B cell (primary cell): Measurements from ENCODE around the gene CLASP2. TPM values are rescaled to one million over a fixed set of nuclear protein-coding genes. Genes with fewer than 3 reads are reported as not detected.

Experiments used
- ATAC-seq: fragments of 200-7000 bp; cut with Tn5 transposase; one replicate; pipeline ENCODE4 v1.10.0; 2021; ENCODE audit warnings: low read depth, mild to moderate bottlenecking, moderate number of reproducible peaks, moderate library complexity
- CTCF ChIA-PET: fragments of 350-600 bp; sonication (Branson Sonifier 250); formaldehyde crosslinking; loops from one replicate; lab custom pipeline; 2021; ENCODE audit warnings: antibody characterized with exemption, inconsistent platforms; lab: Charles Lee
- POLR2A ChIA-PET: fragments of 350-600 bp; sonication (Branson Sonifier 250); formaldehyde crosslinking; loops from one replicate; lab custom pipeline; 2021; ENCODE audit warnings: antibody characterized with exemption; lab: Charles Lee
- DNase-seq: peaks from one replicate; pipeline ENCODE4 v3.0.0; 2013
- H2AFZ ChIP-seq: 2 replicates; pipeline ENCODE4 v1.6.1; 2012; ENCODE audit warnings: mild to moderate bottlenecking, low read depth, low read length; ENCODE audit not compliant: insufficient read depth, poor library complexity, severe bottlenecking
- H3K27ac ChIP-seq, 2 donors: 1 replicate in 1 of 2; 2 replicates in 1 of 2; pipeline ENCODE4 v1.5.1; 2012 to 2013; ENCODE audit warnings: low read length in 2 of 2, mild to moderate bottlenecking in 2 of 2, moderate library complexity in 1 of 2
- H3K27me3 ChIP-seq, 4 experiments: fragments of 200-600 bp in 1 of 4; sonication (generic) in 1 of 4; replicated peaks in 1 of 4; 1 replicate in 2 of 4; 2 replicates in 2 of 4; pipeline versions ENCODE4 v1.6.1 to v1.7.0; 2013 to 2016; ENCODE audit warnings: low read length in 3 of 4, mild to moderate bottlenecking in 2 of 4, mixed read lengths in 1 of 4, moderate library complexity in 1 of 4; ENCODE audit not compliant: insufficient read depth in 4 of 4, control insufficient read depth in 3 of 4; ENCODE audit errors: control extremely low read depth in 1 of 4
- H3K36me3 ChIP-seq, 2 experiments: replicated peaks in 1 of 2; 1 replicate in 1 of 2; 2 replicates in 1 of 2; pipeline versions ENCODE4 v1.6.1 to v1.7.1; 2013; ENCODE audit warnings: low read length in 1 of 2; ENCODE audit not compliant: insufficient read depth in 2 of 2, control insufficient read depth in 1 of 2; ENCODE audit errors: control extremely low read depth in 1 of 2, extremely low read depth in 1 of 2
- H3K4me1 ChIP-seq, 2 donors: fragments of 200-600 bp in 1 of 2; sonication (generic) in 1 of 2; 1 replicate in 1 of 2; 2 replicates in 1 of 2; pipeline versions ENCODE4 v1.5.1 to v1.6.1; 2013 to 2017; ENCODE audit warnings: low read length in 2 of 2; ENCODE audit not compliant: control insufficient read depth in 2 of 2, insufficient read depth in 2 of 2
- H3K4me2 ChIP-seq: replicated peaks from 2 replicates; pipeline ENCODE3; 2012; ENCODE audit warnings: mild to moderate bottlenecking, low read depth, low read length; ENCODE audit not compliant: poor library complexity, severe bottlenecking
- H3K4me3 ChIP-seq, 5 experiments: fragments of 200-600 bp in 1 of 5; sonication (generic) in 1 of 5; 1 replicate in 3 of 5; 2 replicates in 2 of 5; pipeline versions ENCODE4 v1.5.1 to v1.7.0; 2011 to 2016; ENCODE audit warnings: low read length in 4 of 5, mild to moderate bottlenecking in 4 of 5, low read depth in 2 of 5, control low read depth in 1 of 5, moderate library complexity in 1 of 5; ENCODE audit not compliant: insufficient read depth in 1 of 5; ENCODE audit errors: control extremely low read depth in 1 of 5, extremely low read depth in 1 of 5
- H3K79me2 ChIP-seq: fragments of 200-600 bp; sonication (generic); one replicate; pipeline ENCODE4 v1.6.0; 2016; ENCODE audit warnings: low read length; ENCODE audit not compliant: control insufficient read depth, insufficient read depth
- H3K9ac ChIP-seq: fragments of 200-600 bp; sonication (generic); 2 replicates; pipeline ENCODE4 v1.6.1; 2017; ENCODE audit warnings: mild to moderate bottlenecking, low read length, moderate library complexity
- H3K9me3 ChIP-seq, 3 donors: one replicate each; pipeline versions ENCODE4 v1.6.1 to v1.7.1; 2013; ENCODE audit warnings: low read length in 2 of 3; ENCODE audit not compliant: control insufficient read depth in 2 of 3, insufficient read depth in 1 of 3; ENCODE audit errors: control extremely low read depth in 1 of 3
- H4K20me1 ChIP-seq: 2 replicates; pipeline ENCODE4 v1.6.0; 2012; ENCODE audit warnings: mild to moderate bottlenecking, low read length; ENCODE audit not compliant: insufficient read depth, control insufficient read depth, poor library complexity, severe bottlenecking
- H3K27ac Mint-ChIP-seq: one replicate; pipeline ENCODE4 v1.8.0; 2021; ENCODE audit warnings: mixed read lengths
- H3K27me3 Mint-ChIP-seq: one replicate; pipeline ENCODE4 v1.8.0; 2021; ENCODE audit warnings: mixed read lengths
- H3K4me1 Mint-ChIP-seq: one replicate; pipeline ENCODE4 v1.8.0; 2021; ENCODE audit warnings: mixed read lengths
- H3K4me3 Mint-ChIP-seq: one replicate; pipeline ENCODE4 v1.8.0; 2021; ENCODE audit warnings: mixed read lengths
- H3K9me3 Mint-ChIP-seq: one replicate; pipeline ENCODE4 v1.8.0; 2022; ENCODE audit warnings: mixed read lengths; ENCODE audit not compliant: insufficient read depth
- CTCF ChIP-seq: fragments of 200-600 bp; IDR thresholded peaks from one replicate; pipeline ENCODE4 v1.8.0; 2022; ENCODE audit warnings: antibody characterized with exemption, mild to moderate bottlenecking
- EZH2 ChIP-seq: IDR thresholded peaks from 2 replicates; pipeline ENCODE4 v1.6.1; 2012; ENCODE audit warnings: borderline replicate concordance, low read depth, mild to moderate bottlenecking, moderate library complexity, low read length; ENCODE audit not compliant: insufficient read depth, poor library complexity, severe bottlenecking
- WGBS: methylation state at CpG from one replicate; pipeline ENCODE4 v1.1.5; 2013; ENCODE audit warnings: missing lambda C conversion rate; ENCODE audit not compliant: insufficient coverage; 5-methylcytosine and 5-hydroxymethylcytosine counted together
- intact Hi-C: fragments of 100-400 bp; cut with micrococcal nuclease; formaldehyde crosslinking; loops from one replicate; pipeline ENCODE4 v1.10.0; 2022
- polyA plus RNA-seq: library from polyadenylated mRNA; depleted of rRNA; stranded (reverse); fragments of >200 nt; gene quantifications from 2 replicates; pipeline ENCODE4 v1.2.3, GENCODE V29; 2012
- total RNA-seq, 2 donors: library from RNA; stranded (reverse); fragments of 120-200 nt in 1 of 2; gene quantifications; 1 replicate in 1 of 2; 2 replicates in 1 of 2; pipeline versions ENCODE4 v1.2.3 to v1.2.4, GENCODE V29; 2013 to 2022

CLASP2 gene
- total and polyA plus RNA-seq, 2 donors (not counting 1 experiment from before 2014, with no cell fraction given), result 10.7 to 109 TPM

GRCh38 chr3:33537133-33537532 is 180.9 kb downstream of the CLASP2 start:
- no peak overlapping the region for H3K27ac Mint-ChIP-seq
- CTCF ChIA-PET, result no interaction called here
- intact Hi-C loops, result no loop called here

GRCh38 chr3:33526787-33527186 is 191.3 kb downstream of the CLASP2 start:
- H3K4me3 Mint-ChIP-seq, result no peak overlapping the region
- no peak overlapping the region for H3K9ac ChIP-seq
- ATAC-seq, result no peak
- H3K9me3 Mint-ChIP-seq, result peaks cover 13% of the 10 kb centered on the region
- H3K27me3 ChIP-seq, result no peaks in the 10 kb centered on the region
- CTCF ChIA-PET, result interaction anchor here (1.3 kb wide), 1 partner anchor 261 kb away, joined by 3 read pairs; no protein-coding TSS in a partner anchor
- peaks cover 4% of the 10 kb centered on the region for H4K20me1 ChIP-seq
- no peak overlapping the region for H3K4me3 ChIP-seq
- no peak overlapping the region for H3K4me2 ChIP-seq
- intact Hi-C loops, result no loop called here
- no peaks in the 10 kb centered on the region for H3K4me1 ChIP-seq
- DNase-seq, result no peak
- H3K9me3 ChIP-seq, result peaks cover 7 to 16% (median 10%) of the 10 kb centered on the region in 3 donors
- no peak for TF ChIP-seq EZH2
- TF ChIP-seq CTCF, result no peak
- no peak overlapping the region for H3K27ac ChIP-seq
- POLR2A ChIA-PET, result no interaction called here
- no peak overlapping the region for H2AFZ ChIP-seq
- H3K27me3 Mint-ChIP-seq, result no peaks in the 10 kb centered on the region
- H3K27ac Mint-ChIP-seq, result no peak overlapping the region
- H3K36me3 ChIP-seq, result peaks cover 11 to 35% of the 10 kb centered on the region in 2 experiments
- H3K4me1 Mint-ChIP-seq, result no peaks in the 10 kb centered on the region
- H3K79me2 ChIP-seq, result peaks cover 3% of the 10 kb centered on the region
- no CpG with 5 or more reads among the region's 1 CpG for WGBS

More at GRCh38 chr3:33537133-33537532, 180.9 kb downstream of the CLASP2 start:
- Histone ChIP-seq H2AFZ (no peak overlapping the region), H3K27me3 (no peaks in the 10 kb centered on the region), H3K9ac (no peak overlapping the region), H3K4me3 (no peak overlapping the region), H3K36me3 (peaks cover 0 to 30% of the 10 kb centered on the region in 2 experiments), H3K27ac (no peak overlapping the region), H3K4me2 (no peak overlapping the region), H4K20me1 (no peaks in the 10 kb centered on the region), H3K79me2 (no peaks in the 10 kb centered on the region), H3K4me1 (peaks cover 9 to 10% of the 10 kb centered on the region in 2 donors), H3K9me3 (no peaks in the 10 kb centered on the region)
- ATAC-seq (no peak), DNase-seq (no peak)
- H3K9me3 Mint-ChIP-seq, result no peaks in the 10 kb centered on the region
- no peak for TF ChIP-seq CTCF
- TF ChIP-seq EZH2, result no peak
- no peaks in the 10 kb centered on the region for H3K27me3 Mint-ChIP-seq
- H3K4me3 Mint-ChIP-seq, result no peak overlapping the region
- POLR2A ChIA-PET, result no interaction called here
- H3K4me1 Mint-ChIP-seq, result peaks cover 13% of the 10 kb centered on the region
